Endothelial cell of umbilical vein (primary cell): ENCODE measurements around the gene SLC25A40. TPM values are rescaled to one million over a fixed set of nuclear protein-coding genes. Genes with fewer than 3 reads are reported as not detected.

ENCODE experiments used
- BruUV-seq: library from RNA; stranded (reverse); fragments of 400-500 nt; replicated peaks from 2 replicates; lab custom pipeline; 2021; lab: Mats Ljungman, UMichigan
- CTCF ChIA-PET: fragments of 300-600, 350-600 bp; sonication (Branson Sonifier 250); formaldehyde crosslinking; loops from one replicate; lab custom pipeline; 2021; ENCODE audit warnings: antibody characterized with exemption, inconsistent platforms; lab: Charles Lee
- POLR2A ChIA-PET: fragments of 300-600, 350-600 bp; sonication (Branson Sonifier 250); formaldehyde crosslinking; loops from one replicate; lab custom pipeline; 2021; ENCODE audit warnings: antibody characterized with exemption, inconsistent platforms; lab: Charles Lee
- DNase-seq: peaks from one replicate; pipeline ENCODE4 v3.0.0-alpha.2; 2011; ENCODE audit warnings: low read depth, low spot score
- FAIRE-seq: peaks from 2 replicates; lab custom pipeline; 2011; peaks lifted over from hg19 to GRCh38; lab: Jason Lieb, UNC
- H2AFZ ChIP-seq: 2 replicates; pipeline ENCODE4 v1.6.0; 2012; ENCODE audit warnings: low read depth, low read length, control low read depth, inconsistent platforms
- H3K27ac ChIP-seq: 2 replicates; pipeline ENCODE4 v1.5.1; 2011; ENCODE audit warnings: low read depth, mild to moderate bottlenecking, control low read depth, low read length, moderate library complexity; ENCODE audit not compliant: insufficient read depth
- H3K27me3 ChIP-seq, 2 experiments: 2 replicates each; pipeline versions ENCODE4 v1.6.0 to v1.6.1; 2011; ENCODE audit warnings: low read length in 2 of 2, mixed read lengths in 1 of 2; ENCODE audit not compliant: control insufficient read depth in 2 of 2, insufficient read depth in 2 of 2
- H3K36me3 ChIP-seq, 2 experiments: 2 replicates in 1 of 2; 3 replicates in 1 of 2; pipeline ENCODE4 v1.5.1; 2011; ENCODE audit warnings: low read length in 2 of 2, mild to moderate bottlenecking in 1 of 2, moderate library complexity in 1 of 2; ENCODE audit not compliant: control insufficient read depth in 2 of 2, insufficient read depth in 2 of 2; ENCODE audit errors: extremely low read depth in 1 of 2
- H3K4me1 ChIP-seq: 3 replicates; pipeline ENCODE4 v1.5.1; 2011; ENCODE audit warnings: mild to moderate bottlenecking, low read length; ENCODE audit not compliant: control insufficient read depth, insufficient read depth; ENCODE audit errors: extremely low read depth
- H3K4me2 ChIP-seq: 2 replicates; pipeline ENCODE4 v1.6.1; 2011; ENCODE audit warnings: low read length, control low read depth, mixed read lengths; ENCODE audit not compliant: insufficient read depth
- H3K4me3 ChIP-seq, 3 experiments: fragments of 200-600 bp in 1 of 3; sonication (generic), shearing (Covaris generic) in 1 of 3; replicated peaks in 1 of 3; 2 replicates each; pipeline ENCODE4 v1.5.1; 2011 to 2016; ENCODE audit warnings: control low read depth in 3 of 3, low read length in 3 of 3, mild to moderate bottlenecking in 2 of 3, inconsistent platforms in 1 of 3, low read depth in 1 of 3, moderate library complexity in 1 of 3; ENCODE audit not compliant: insufficient read depth in 1 of 3
- H3K79me2 ChIP-seq: 2 replicates; pipeline ENCODE4 v1.6.0; 2012; ENCODE audit warnings: low read length, inconsistent platforms; ENCODE audit not compliant: control insufficient read depth, insufficient read depth
- H3K9ac ChIP-seq: replicated peaks from 2 replicates; pipeline ENCODE3; 2011; ENCODE audit warnings: low read length, control low read depth; ENCODE audit not compliant: insufficient read depth; ENCODE audit errors: extremely low read depth
- H3K9me1 ChIP-seq: replicated peaks from 3 replicates; pipeline ENCODE4 v1.6.0; 2011; ENCODE audit warnings: mild to moderate bottlenecking, low read length; ENCODE audit not compliant: control insufficient read depth, insufficient read depth; ENCODE audit errors: extremely low read depth
- H3K9me3 ChIP-seq: replicated peaks from 2 replicates; pipeline ENCODE4 v1.5.1; 2012; ENCODE audit warnings: low read length, inconsistent platforms; ENCODE audit not compliant: control insufficient read depth, insufficient read depth
- H4K20me1 ChIP-seq: replicated peaks from 2 replicates; pipeline ENCODE3; 2011; ENCODE audit warnings: mild to moderate bottlenecking, low read length; ENCODE audit not compliant: control insufficient read depth, insufficient read depth; ENCODE audit errors: extremely low read depth
- CTCF ChIP-seq, 2 donors: IDR thresholded peaks; 1 replicate in 1 of 2; 2 replicates in 1 of 2; pipeline ENCODE4 v1.5.1; 2011; ENCODE audit warnings: low read length in 2 of 2, mild to moderate bottlenecking in 2 of 2, moderate library complexity in 2 of 2, control low read depth in 1 of 2, inconsistent platforms in 1 of 2, low read depth in 1 of 2; ENCODE audit not compliant: insufficient read depth in 1 of 2; ENCODE audit errors: extremely low read depth in 1 of 2
- EZH2 ChIP-seq: IDR thresholded peaks from 2 replicates; pipeline ENCODE4 v1.6.1; 2012; ENCODE audit warnings: borderline replicate concordance, low read depth, mild to moderate bottlenecking, moderate library complexity, low read length, inconsistent platforms; ENCODE audit not compliant: severe bottlenecking
- FOS ChIP-seq: IDR thresholded peaks from 2 replicates; pipeline ENCODE4 v1.6.1; 2011; ENCODE audit warnings: mild to moderate bottlenecking, low read length, moderate library complexity, borderline replicate concordance; ENCODE audit not compliant: insufficient read depth
- GATA2 ChIP-seq: IDR thresholded peaks from 2 replicates; pipeline ENCODE4 v1.7.0; 2011; ENCODE audit warnings: low read depth, mild to moderate bottlenecking, moderate library complexity, mixed read lengths, low read length; ENCODE audit not compliant: insufficient read length, insufficient read depth
- JUN ChIP-seq: IDR thresholded peaks from 2 replicates; pipeline ENCODE4 v1.6.1; 2011; ENCODE audit warnings: borderline replicate concordance, low read depth; ENCODE audit not compliant: insufficient read length, insufficient read depth
- MAX ChIP-seq: IDR thresholded peaks from 2 replicates; pipeline ENCODE4 v1.6.1; 2011; ENCODE audit not compliant: insufficient read depth, insufficient read length
- MYC ChIP-seq: IDR thresholded peaks from one replicate; pipeline ENCODE4 v1.6.1; 2011; ENCODE audit warnings: mild to moderate bottlenecking, low read depth, low read length
- POLR2A ChIP-seq: IDR thresholded peaks from 2 replicates; pipeline ENCODE4 v1.6.1; 2012; ENCODE audit warnings: low read depth, mild to moderate bottlenecking, control low read depth, low read length
- POLR2AphosphoS5 ChIP-seq: IDR thresholded peaks from 2 replicates; pipeline ENCODE4 v1.6.1; 2012; ENCODE audit warnings: low read depth, mild to moderate bottlenecking, control low read depth, low read length, moderate library complexity; ENCODE audit not compliant: insufficient read depth
- dilution Hi-C: fragments of 300-500 bp; cut with MboI; formaldehyde crosslinking; loops from one replicate; pipeline ENCODE4 v1.15.0; 2019; ENCODE audit warnings: low sequenced_read_pairs; ENCODE audit not compliant: extremely low pct_ligation_motif_present
- intact Hi-C: fragments of 100-400 bp; cut with micrococcal nuclease; formaldehyde crosslinking; loops from one replicate; pipeline ENCODE4 v1.10.0; 2022
- polyA plus RNA-seq, 4 experiments: library from polyadenylated mRNA; depleted of rRNA in 3 of 4; stranded (reverse) in 3 of 4; unstranded in 1 of 4; fragments of >200 nt; gene quantifications; 2 replicates each; pipeline versions ENCODE4 v1.2.1 to v1.2.3, GENCODE V29; 2011 to 2012; ENCODE audit warnings: missing spikeins in 1 of 4
- total RNA-seq: library from RNA; stranded (reverse); gene quantifications from 2 replicates; pipeline ENCODE4 v1.2.3, GENCODE V29; 2021

Gene SLC25A40
- total and polyA plus RNA-seq, 2 donors (not counting 3 experiments of a cell fraction or from before 2014, with no cell fraction given): 7.1 to 17.1 TPM

- DNase-seq (no peak), FAIRE-seq (no peak)
- POLR2A ChIA-PET: no interaction called here
- no peak for TF ChIP-seq EZH2
- TF ChIP-seq JUN: no peak
- no peak for TF ChIP-seq MAX
- TF ChIP-seq POLR2A: no peak
- TF ChIP-seq MYC: no peak
- TF ChIP-seq GATA2: no peak
- TF ChIP-seq POLR2AphosphoS5: no peak
- no peak for TF ChIP-seq FOS
- no peak for TF ChIP-seq CTCF (IDR thresholded peaks at IDR 0.05; ENCODE audit: extremely low read depth in 1 of 2, insufficient read depth in 1 of 2, low read depth in 1 of 2, low read length in 2 of 2)
- CTCF ChIA-PET: interaction anchor here (2.3 to 2.4 kb wide), 2 partner anchors 8 to 192 kb away, joined by 5 to 10 read pairs; no protein-coding TSS in a partner anchor
- Histone ChIP-seq H3K4me2 (no peak overlapping the region), H3K79me2 (no peaks in the 10 kb centered on the region), H3K9me3 (no peaks in the 10 kb centered on the region), H3K4me1 (no peaks in the 10 kb centered on the region), H3K9ac (no peak overlapping the region), H3K36me3 (no peaks in the 10 kb centered on the region), H2AFZ (no peak overlapping the region), H4K20me1 (no peaks in the 10 kb centered on the region), H3K4me3 (no peak overlapping the region), H3K27ac (no peak overlapping the region), H3K9me1 (no peaks in the 10 kb centered on the region), H3K27me3 (no peaks in the 10 kb centered on the region)
- no TSS peak for BruUV-seq
- intact Hi-C loops: no loop called here
- dilution Hi-C loops: no loop called here
These were observed 43.7 kb upstream of the SLC25A40 start for GRCh38 chr7:87919875-87920274.
